GM12891 (cell line): ENCODE data around the gene HSPA1B.
"Not testable (repeated sequence)": the region's sequence is repeated elsewhere in the genome, so short reads cannot be mapped to it uniquely, and the experiment has no call there.

Experiments used
- DNase-seq: peaks from one replicate; pipeline ENCODE4 v3.0.0; 2011; ENCODE audit warnings: low spot score; ENCODE audit not compliant: insufficient read length
- FAIRE-seq: peaks from 2 replicates; lab custom pipeline; 2011; peaks lifted over from hg19 to GRCh38; lab: Jason Lieb, UNC
- PAX5 ChIP-seq: IDR thresholded peaks from 2 replicates; pipeline ENCODE4 v1.6.1; 2011; ENCODE audit warnings: low read length, moderate library complexity, mild to moderate bottlenecking; ENCODE audit not compliant: insufficient read depth, severe bottlenecking
- POLR2A ChIP-seq: IDR thresholded peaks from 2 replicates; pipeline ENCODE4 v1.6.1; 2011; ENCODE audit warnings: low read depth, low read length, control low read depth
- POLR2AphosphoS5 ChIP-seq: IDR thresholded peaks from 2 replicates; pipeline ENCODE4 v1.6.1; 2011; ENCODE audit warnings: low read depth, low read length, control low read depth
- POU2F2 ChIP-seq: IDR thresholded peaks from 2 replicates; pipeline ENCODE4 v1.6.1; 2011; ENCODE audit warnings: low read depth, mild to moderate bottlenecking, control low read depth, low read length, moderate library complexity
- SPI1 ChIP-seq: IDR thresholded peaks from 2 replicates; pipeline ENCODE4 v1.6.1; 2011; ENCODE audit warnings: low read depth, low read length, control low read depth
- TAF1 ChIP-seq: IDR thresholded peaks from 2 replicates; pipeline ENCODE4 v1.6.1; 2011; ENCODE audit warnings: low read depth, low read length, control low read depth

Gene HSPA1B

DNA sequence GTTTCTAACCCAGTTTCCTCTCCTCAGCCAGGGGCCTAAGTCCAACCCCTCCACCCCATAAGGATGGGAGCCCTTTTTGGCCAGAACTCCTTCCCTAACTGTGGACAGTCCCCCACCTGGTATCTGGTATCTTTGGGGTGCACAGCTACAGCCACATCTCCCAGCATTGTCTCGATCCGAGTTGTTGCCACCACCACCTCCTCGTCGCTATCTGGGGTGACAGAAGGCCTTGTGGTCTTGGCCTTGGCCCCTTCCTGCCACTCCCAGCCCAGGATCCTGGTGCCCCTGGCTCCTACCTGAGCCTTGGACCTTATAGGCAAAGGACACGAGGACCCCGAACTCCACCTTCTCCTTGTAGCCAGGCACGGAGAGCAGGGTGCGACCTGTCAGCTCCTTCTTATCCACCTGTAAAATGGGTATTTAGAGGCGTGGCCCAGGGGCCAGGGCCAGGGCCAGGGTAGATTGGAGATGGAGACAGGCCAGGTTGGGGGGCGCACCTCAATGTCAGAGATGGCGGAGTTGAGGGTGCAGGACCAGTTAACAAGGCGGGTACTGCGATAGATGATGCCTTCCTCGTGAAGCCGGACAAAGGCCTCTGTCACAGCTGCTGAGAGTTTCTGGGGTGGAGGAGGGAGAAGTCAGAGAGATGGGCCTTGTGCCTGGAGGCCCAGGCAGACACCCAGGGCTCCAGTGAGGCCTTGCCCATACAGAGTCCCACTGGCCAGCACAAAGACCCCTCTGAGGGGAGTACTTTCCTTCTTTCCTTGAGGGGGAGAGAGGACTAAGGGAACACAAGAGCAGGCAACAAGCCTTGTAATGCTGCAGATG lies 43.2 kb upstream of the HSPA1B start:
- no peak for DNase-seq
- FAIRE-seq, result no peak
- 0 out of 2 replicates have a peak, but pooled peaks have one; percentile 11 for TF ChIP-seq POLR2A
- no peak for TF ChIP-seq POLR2AphosphoS5

- TF ChIP-seq SPI1, result no peak
- TF ChIP-seq TAF1, result no peak
- no peak for TF ChIP-seq POLR2A
- TF ChIP-seq PAX5, result no peak
- TF ChIP-seq POLR2AphosphoS5, result no peak
- no peak for TF ChIP-seq POU2F2
- FAIRE-seq (no peak), DNase-seq (no peak)
Observed at GRCh38 chr6:31785475-31785874, 42.1 kb upstream of the HSPA1B start.

GRCh38 chr6:31791324-31792089 lies 36.0 kb upstream of the HSPA1B start:
- FAIRE-seq (no peak), DNase-seq (no peak)
- TF ChIP-seq POLR2A (no peak), TAF1 (no peak), PAX5 (no peak), POLR2AphosphoS5 (no peak), POU2F2 (no peak), SPI1 (no peak)

DNA sequence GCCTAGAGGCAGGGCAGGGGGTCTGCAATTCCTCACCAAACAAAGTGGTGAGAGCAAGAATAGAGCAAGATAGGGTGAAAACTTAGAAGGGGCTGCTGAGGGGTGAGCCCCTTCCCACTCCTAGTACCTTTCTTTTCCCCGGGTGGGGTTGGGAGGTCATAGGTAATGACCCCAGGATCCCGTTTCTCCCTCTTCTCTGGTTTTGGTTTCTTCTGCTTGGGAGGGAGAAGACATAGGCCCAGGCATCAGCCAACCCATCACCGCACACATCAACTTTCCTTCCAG lies 35.5 kb upstream of the HSPA1B start:
- no peak for FAIRE-seq
- no peak for TF ChIP-seq POU2F2
- TF ChIP-seq POLR2AphosphoS5, result no peak
- no peak for TF ChIP-seq POLR2A
- TF ChIP-seq SPI1, result no peak
- no peak for TF ChIP-seq PAX5
- no peak for TF ChIP-seq TAF1
- DNase-seq, result no peak

DNA sequence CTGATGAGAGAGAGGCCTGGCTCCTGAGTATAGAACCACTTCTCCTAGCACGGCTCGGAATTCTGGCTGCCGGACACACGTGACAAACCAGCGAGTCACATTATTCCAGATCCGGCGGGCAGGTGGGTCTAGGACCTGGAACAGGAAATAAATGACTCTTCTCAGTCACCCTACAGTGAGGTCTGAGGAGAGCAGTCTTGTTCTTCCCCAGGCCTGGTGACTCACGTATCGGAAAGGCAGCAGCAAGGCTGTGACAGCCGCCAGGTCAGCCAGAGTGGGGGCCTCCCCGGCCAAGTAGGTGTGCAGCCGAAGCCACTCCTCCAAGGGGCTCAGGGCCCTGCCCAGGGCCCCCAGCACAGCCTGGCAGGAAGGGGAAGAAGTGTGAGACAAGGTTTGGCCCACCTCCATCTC lies 34.8 kb upstream of the HSPA1B start:
- no peak for DNase-seq
- no peak for FAIRE-seq
- no peak for TF ChIP-seq POU2F2
- TF ChIP-seq POLR2A, result no peak
- no peak for TF ChIP-seq POLR2AphosphoS5
- TF ChIP-seq TAF1, result no peak
- TF ChIP-seq PAX5, result no peak
- TF ChIP-seq SPI1, result no peak

DNA sequence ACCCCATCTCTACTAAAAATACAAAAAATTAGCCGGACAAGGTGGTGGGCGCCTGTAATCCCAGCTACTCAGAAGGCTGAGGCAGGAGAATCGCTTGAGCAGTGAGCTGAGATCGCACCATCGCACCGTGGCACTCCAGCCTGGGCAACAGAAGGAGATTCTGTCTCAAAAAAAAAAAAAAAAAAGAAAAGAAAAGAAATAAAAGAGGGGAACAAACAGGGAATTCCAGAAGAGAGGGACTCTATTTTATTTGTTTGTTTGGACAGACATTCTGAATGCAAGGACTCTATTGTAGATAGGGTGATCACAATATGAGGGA lies 33.7 kb upstream of the HSPA1B start:
- FAIRE-seq, DNase-seq: not testable (repeated sequence)

DNA sequence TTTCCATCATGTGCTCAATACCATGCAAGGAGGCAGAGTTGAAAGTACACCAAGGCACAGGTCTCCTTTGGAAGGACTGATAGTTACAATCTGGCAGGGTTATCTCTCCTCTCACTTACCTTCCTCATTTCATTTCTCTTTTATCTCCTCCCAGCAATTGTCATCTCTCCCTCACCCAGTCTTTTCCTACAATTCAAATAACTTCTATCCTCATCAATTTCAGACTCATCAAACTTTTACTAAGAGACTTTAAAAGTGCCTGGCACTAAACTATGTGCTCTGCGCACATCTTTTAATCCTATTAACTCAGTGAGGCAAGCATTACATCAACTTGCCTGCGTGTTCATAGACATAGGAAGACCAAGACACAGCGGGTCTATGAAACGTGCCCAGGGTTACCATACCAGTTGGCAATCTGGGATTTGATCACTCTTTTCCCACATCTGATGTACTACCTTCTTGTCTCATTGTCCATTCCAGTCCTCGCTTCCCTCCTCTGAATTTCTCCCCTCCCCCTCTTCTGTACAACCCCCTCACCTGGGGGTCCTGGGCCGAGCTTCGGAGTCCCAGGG lies 33.2 kb upstream of the HSPA1B start:
- TF ChIP-seq POU2F2, result no peak
- TF ChIP-seq POLR2AphosphoS5, result no peak
- TF ChIP-seq POLR2A, result no peak
- no peak for TF ChIP-seq TAF1
- TF ChIP-seq PAX5, result no peak
- TF ChIP-seq SPI1, result no peak
- no peak for DNase-seq
- FAIRE-seq, result peak; percentile 38

DNA sequence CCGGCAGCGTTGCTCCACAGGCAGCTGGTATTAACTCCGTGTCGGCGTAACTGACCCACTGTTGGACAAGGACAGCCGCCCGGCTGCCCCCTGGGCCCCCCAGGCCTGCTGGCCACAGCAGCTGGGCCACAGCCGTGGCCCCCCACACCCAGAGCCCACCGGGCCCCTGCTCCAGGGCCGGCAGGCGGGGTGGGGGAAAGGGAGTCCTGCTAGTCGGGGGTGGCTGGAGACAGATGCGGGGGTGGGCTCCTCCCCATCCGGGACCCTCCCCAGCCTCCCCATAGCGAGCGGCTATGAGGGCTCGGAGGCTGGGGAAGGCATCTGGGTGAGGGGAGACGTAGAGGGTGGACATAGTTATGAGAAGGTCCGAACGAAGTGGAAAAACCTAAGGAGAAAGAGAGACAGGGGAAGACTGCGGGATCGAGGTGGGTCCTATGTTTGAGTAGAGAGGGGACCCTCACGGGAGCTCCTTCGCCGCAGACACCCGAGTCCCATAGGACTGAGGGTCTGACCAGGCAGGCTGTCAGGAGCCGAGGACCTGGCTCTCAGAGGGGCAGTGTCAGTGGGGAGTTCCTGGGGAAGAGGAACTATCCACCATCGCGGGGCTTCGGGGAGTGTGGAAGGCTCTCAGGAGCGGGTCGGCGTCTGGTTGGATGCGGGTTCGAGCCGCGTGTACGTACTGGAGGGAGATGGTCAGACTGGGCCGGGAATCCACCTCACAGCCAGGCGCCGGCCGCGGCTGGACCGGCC lies 32.5 kb upstream of the HSPA1B start:
- DNase-seq (peak; percentile 57), FAIRE-seq (no peak)
- no peak for TF ChIP-seq TAF1
- TF ChIP-seq POLR2AphosphoS5, result no peak
- no peak for TF ChIP-seq PAX5
- no peak for TF ChIP-seq POLR2A

DNA sequence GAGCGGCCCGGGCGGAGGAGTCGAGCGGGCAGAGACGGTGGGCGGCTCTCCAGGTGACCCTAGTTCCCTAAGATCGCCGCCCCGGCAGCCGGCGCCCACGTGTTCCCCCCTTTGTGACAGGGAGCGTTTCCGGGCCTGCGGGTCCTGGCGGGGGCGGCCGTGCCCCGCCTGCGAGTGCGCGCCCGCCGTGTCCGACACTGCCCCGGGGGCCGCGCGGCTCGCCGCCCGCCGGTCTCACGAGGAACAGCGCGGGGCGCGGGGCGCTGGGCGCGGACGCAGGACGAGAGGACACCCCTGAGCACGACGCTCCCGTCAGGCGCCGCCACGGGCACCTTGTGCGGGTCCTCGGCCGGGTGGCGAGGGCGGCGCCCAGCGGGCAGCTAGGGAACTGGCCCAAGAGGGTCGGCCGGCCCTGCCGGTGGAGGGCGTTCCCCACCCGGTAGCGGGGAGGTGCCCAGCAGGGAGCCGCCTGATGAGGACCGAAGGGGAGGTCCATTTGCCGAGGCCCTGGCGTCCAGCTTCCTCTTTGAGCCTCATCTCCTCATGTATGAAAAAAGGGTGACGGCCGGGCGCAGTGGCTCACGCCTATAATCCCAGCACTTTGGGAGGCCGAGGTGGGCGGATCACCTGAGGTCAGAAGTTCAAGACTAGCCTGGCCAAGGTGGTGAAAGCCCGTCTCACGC lies 31.8 kb upstream of the HSPA1B start, which contains the start of gene VARS1:
Gene VARS1 (minus strand): TSS at position 137 of the 683 bp plus-strand sequence. CDS start 535 bp downstream, outside the sequence.
- TF ChIP-seq SPI1 (peak; percentile 29; the same call in 1 of the 2 replicates), POLR2AphosphoS5 (no peak), TAF1 (peak; percentile 67), PAX5 (no peak), POU2F2 (no peak), POLR2A (no peak)
- FAIRE-seq (peak; percentile 87), DNase-seq (peak; percentile 93)
